Progenitor cell of endocrine pancreas (in vitro differentiated cells): ENCODE results near the gene SMTNL1. TPM values are rescaled to one million over a fixed set of nuclear protein-coding genes. Genes with fewer than 3 reads are reported as not detected.

Experiments used
- DNase-seq: peaks from one replicate; pipeline ENCODE4 v3.0.0; 2021; ENCODE audit warnings: low spot score; ENCODE audit not compliant: unreplicated experiment
- H3K27ac Mint-ChIP-seq: 2 replicates; pipeline ENCODE4 v1.8.0; 2021; ENCODE audit warnings: mild to moderate bottlenecking, moderate library complexity, mixed read lengths
- H3K27me3 Mint-ChIP-seq: 2 replicates; pipeline ENCODE4 v1.8.0; 2021; ENCODE audit warnings: mixed read lengths
- H3K36me3 Mint-ChIP-seq: 2 replicates; pipeline ENCODE4 v1.8.0; 2022; ENCODE audit warnings: mixed read lengths; ENCODE audit not compliant: insufficient read depth
- H3K4me1 Mint-ChIP-seq: 2 replicates; pipeline ENCODE4 v1.8.0; 2021; ENCODE audit warnings: low read depth, mixed read lengths
- H3K4me3 Mint-ChIP-seq: 2 replicates; pipeline ENCODE4 v1.8.0; 2021; ENCODE audit warnings: low read depth, mild to moderate bottlenecking, moderate library complexity, mixed read lengths
- H3K9me3 Mint-ChIP-seq: 2 replicates; pipeline ENCODE4 v1.8.0; 2021; ENCODE audit warnings: low read depth, mixed read lengths
- CTCF ChIP-seq: fragments of 200-600 bp; sonication (generic); IDR thresholded peaks from one replicate; pipeline ENCODE4 v1.5.0; 2021; ENCODE audit warnings: antibody characterized with exemption, mild to moderate bottlenecking; ENCODE audit not compliant: unreplicated experiment
- total RNA-seq: library from RNA; stranded (reverse); gene quantifications from 2 replicates; pipeline ENCODE4 v1.2.1, GENCODE V29; 2021

SMTNL1 gene
- total RNA-seq, 1 donor from 2014 or later: not detected

GRCh38 chr11:57541169-57541568 lies 3.8 kb downstream of the SMTNL1 start:
- no peaks in the 10 kb centered on the region for H3K36me3 Mint-ChIP-seq
- peaks cover 10% of the 10 kb centered on the region for H3K27me3 Mint-ChIP-seq
- no peak overlapping the region for H3K27ac Mint-ChIP-seq
- no peak for TF ChIP-seq CTCF
- H3K4me3 Mint-ChIP-seq: no peak overlapping the region
- peaks cover 4% of the 10 kb centered on the region for H3K4me1 Mint-ChIP-seq
- DNase-seq: no peak
- H3K9me3 Mint-ChIP-seq: no peaks in the 10 kb centered on the region

- H3K27me3 Mint-ChIP-seq: peaks cover 9% of the 10 kb centered on the region
- no peak overlapping the region for H3K4me3 Mint-ChIP-seq
- H3K4me1 Mint-ChIP-seq: peaks cover 4% of the 10 kb centered on the region
- peaks cover 3% of the 10 kb centered on the region for H3K36me3 Mint-ChIP-seq
- no peaks in the 10 kb centered on the region for H3K9me3 Mint-ChIP-seq
- no peak overlapping the region for H3K27ac Mint-ChIP-seq
- TF ChIP-seq CTCF: no peak
- DNase-seq: no peak
Measured at GRCh38 chr11:57542582-57542981, 5.2 kb downstream of the SMTNL1 start.

GRCh38 chr11:57543593-57543992 lies 6.2 kb downstream of the SMTNL1 start:
- H3K27ac Mint-ChIP-seq: no peak overlapping the region

GRCh38 chr11:57544566-57544965 lies 7.2 kb downstream of the SMTNL1 start:
- H3K4me1 Mint-ChIP-seq: peaks cover 4% of the 10 kb centered on the region
- TF ChIP-seq CTCF: no peak
- H3K36me3 Mint-ChIP-seq: peaks cover 5% of the 10 kb centered on the region
- no peaks in the 10 kb centered on the region for H3K9me3 Mint-ChIP-seq
- H3K27me3 Mint-ChIP-seq: peaks cover 9% of the 10 kb centered on the region
- H3K27ac Mint-ChIP-seq: no peak overlapping the region
- H3K4me3 Mint-ChIP-seq: no peak overlapping the region
- DNase-seq: no peak

More at GRCh38 chr11:57543593-57543992, 6.2 kb downstream of the SMTNL1 start:
- Mint-ChIP-seq H3K9me3 (no peaks in the 10 kb centered on the region), H3K4me3 (no peak overlapping the region), H3K4me1 (peaks cover 4% of the 10 kb centered on the region), H3K27me3 (peaks cover 9% of the 10 kb centered on the region), H3K36me3 (peaks cover 4% of the 10 kb centered on the region)
- no peak for TF ChIP-seq CTCF
- no peak for DNase-seq

GRCh38 chr11:57545883-57546282 lies 8.5 kb downstream of the SMTNL1 start:
- Mint-ChIP-seq H3K27me3 (peaks cover 9% of the 10 kb centered on the region), H3K9me3 (no peaks in the 10 kb centered on the region), H3K27ac (no peak overlapping the region), H3K36me3 (peaks cover 5% of the 10 kb centered on the region), H3K4me3 (no peak overlapping the region), H3K4me1 (peaks cover 4% of the 10 kb centered on the region)
- no peak for DNase-seq
- no peak for TF ChIP-seq CTCF
